Muscle of arm (tissue), 12 donors: ENCODE data around the gene PXT1. TPM values are rescaled to one million over a fixed set of nuclear protein-coding genes. Genes with fewer than 3 reads are reported as not detected.
A peak's percentile ranks its signal among the peaks of the same experiment; 100 is the strongest.
"Not testable (repeated sequence)": the region's sequence is repeated elsewhere in the genome, so short reads cannot be mapped to it uniquely, and the experiment has no call there.

ENCODE experiments used
- DNase-seq: peaks from one replicate; pipeline ENCODE4 v3.0.0-alpha.2; 2013
- polyA plus RNA-seq, 12 donors: library from polyadenylated mRNA; unstranded; fragments of 120-200 nt; gene quantifications; one replicate each; pipeline ENCODE4 v1.2.1, GENCODE V29; 2013; ENCODE audit not compliant: insufficient read length in 12 of 12

The PXT1 gene
- polyA plus RNA-seq, 12 donors, result 0.11 to 0.29 (median 0.18) TPM; not detected in 4

DNA sequence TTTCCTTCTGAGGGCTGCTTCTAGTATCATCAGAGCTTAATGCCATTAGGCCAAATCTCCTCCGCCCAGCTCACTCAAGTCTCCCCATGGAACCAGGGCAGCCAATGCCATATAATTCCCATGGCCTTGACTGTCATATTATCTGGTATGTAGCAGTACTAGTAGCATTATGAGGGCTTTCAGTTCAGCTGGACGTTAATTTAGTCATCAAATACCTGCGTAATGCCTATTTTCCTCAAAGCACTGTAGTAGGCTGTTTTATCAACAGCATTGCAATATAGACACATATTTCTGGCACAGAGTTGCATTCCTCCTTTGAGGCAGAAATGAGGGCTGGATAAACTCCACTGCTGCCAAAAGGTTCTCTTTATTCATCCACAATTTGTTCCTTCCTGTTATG lies 1.8 kb upstream of the PXT1 start:
- no peak for DNase-seq

DNA sequence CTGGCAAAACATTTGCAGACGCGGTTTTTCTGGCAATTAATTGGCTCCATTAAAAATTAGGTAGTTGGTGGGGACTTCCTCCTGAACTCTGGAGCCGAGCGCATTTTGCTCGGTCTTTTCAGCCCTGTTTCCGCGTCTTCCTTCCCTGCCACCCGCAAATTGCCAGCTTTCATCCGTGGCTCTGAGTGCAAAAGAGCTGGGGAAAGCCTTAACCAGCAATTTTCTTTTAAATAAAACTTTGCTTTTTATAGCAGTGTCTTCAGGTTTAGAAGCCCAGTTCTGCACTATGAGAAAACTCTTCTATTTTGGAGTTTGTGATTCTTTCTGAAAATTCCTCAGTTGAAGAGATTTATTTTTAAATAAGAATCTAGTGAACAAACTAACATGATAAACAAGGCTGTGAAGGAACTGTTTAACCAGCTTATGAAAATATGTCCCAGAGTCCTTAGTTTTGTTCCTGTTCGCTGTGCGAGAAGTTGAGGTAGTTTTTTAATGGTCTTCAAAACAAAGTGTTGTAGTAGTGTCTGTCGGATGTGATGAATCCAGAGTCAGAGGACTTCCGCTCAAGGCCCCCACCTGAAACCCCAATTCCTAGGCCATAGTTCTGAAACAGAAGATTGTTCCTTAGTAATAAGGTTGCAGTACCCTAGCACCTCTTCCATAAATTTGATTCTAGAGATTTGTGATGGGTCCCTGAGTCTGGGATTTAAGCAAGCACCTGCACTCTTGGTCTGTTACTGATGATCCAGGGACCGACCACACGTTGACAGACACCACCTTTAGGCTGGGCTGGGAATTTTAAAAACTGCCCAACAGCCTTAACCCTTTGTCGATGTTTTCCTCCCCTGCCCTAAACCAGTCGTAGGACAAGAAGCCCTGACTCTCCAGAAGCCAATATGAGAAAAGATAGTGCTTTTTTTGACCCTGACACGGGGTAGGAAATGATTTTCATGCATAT lies 1.1 kb upstream of the PXT1 start:
- DNase-seq, result no peak

DNA sequence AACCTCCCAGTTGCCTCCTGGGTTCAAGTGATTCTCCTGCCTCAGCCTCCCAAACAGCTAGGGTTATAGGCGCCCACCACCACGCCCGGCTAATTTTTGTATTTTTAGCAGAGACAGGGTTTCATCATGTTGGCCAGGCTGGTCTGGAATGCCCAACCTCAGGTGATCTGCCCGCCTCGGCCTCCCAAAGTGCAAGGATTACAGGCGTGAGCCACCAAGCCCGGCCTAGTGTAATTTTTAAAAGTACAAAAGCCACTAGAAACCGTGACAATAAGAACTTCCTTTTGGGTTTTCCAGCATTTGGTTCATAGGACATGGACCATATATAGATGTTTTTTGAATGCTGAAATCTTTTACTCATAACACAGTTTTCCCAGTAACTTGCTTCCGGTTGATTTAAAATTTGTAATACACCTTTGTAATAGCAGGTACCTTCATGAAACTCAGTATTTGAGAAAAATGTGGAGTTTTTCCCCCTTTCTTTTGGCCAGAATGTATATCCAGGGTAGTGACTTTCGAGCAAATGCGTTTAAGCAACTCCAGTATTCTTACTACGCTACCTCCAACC lies 467 bp downstream of the PXT1 start:
- DNase-seq, result no peak

DNA sequence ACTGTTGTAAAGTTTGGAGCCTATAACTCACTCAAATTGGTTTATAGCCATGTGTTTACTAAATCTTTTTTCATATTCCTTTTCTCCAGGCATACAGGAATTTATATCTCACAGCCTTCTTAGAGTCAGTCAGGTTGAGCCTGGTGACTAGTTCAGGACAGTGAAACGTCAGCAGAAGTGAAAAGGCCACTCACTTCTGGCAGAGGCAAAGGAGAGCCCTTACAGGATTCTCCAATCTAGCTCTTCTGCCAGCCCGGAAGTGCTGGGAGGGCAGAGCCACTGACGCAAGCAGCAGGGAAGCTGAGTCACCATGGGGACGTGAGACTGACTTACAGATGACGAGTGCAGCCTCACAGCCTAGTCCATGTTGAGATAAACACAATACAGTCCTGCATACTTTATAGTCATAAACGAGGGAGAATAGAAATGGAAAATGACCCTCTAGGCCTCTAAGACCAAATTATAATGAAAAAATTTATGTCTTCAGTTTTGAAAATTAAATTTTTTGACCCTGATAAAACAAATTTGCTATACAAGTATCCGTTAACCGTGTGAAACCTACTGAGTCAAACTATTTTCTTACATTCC lies 1.3 kb downstream of the PXT1 start:
- peak; percentile 82 for DNase-seq

DNA sequence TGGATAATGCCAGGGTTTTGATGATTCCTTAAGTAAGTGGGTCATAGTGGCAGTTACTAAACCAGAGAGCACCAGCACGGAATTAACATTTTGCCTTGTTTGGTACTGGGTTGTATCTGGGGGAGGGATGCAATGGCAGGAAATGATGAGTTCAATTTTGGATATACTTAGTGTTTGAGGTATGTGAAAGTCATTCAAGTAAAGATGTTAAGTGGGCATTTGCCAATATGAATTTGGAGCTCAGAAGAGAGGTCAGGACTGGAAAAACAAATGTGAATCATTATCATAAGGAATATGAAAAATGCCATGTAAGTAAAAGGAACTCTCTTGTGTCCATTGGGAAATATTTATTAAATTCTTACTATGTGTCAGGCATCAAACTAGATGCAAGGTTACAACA lies 6.2 kb downstream of the PXT1 start:
- DNase-seq, result no peak

DNA sequence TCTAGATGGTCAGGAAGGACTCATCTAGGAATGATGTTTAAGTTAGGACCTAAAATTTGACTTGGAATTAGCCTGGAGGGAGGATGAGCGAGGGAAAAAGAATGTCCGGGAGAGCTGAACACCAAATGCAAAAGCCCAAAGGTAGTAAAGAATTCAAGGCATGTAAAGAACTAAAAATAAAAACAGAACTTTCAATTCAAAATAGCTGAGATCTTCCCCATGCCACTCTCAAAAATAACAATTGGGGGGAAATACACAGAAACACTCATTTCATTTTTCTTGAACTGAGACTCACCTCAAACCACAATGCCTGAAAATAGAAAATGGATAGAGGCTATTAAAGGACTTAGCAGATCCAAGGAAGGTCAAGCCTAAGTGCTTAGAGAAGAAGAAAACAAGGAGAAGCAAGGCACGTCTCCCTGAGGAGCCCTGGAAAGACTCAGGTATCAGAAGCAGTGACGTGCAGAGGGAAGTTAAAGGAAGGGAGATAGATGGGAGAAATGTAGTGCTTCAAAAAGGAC lies 10.4 kb downstream of the PXT1 start:
- DNase-seq, result no peak

DNA sequence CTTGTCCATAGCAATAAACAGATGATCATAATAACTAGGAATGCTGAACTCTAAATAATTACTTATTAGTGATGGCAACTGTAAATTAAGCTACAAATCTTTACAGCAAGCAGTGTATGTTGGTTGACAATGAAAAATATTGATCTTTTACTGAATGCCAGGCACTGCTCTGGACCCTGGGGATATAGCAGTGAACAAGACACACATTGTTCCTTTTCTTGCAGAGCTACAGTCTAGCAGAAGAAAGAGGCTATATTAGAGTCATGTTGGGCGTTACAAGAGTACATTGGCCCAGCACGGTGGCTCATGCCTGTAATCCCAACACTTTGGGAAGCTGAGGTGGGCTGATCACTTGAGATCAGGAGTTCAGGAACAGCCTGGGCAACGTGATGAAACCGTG lies 11.5 kb downstream of the PXT1 start:
- DNase-seq, result no peak

DNA sequence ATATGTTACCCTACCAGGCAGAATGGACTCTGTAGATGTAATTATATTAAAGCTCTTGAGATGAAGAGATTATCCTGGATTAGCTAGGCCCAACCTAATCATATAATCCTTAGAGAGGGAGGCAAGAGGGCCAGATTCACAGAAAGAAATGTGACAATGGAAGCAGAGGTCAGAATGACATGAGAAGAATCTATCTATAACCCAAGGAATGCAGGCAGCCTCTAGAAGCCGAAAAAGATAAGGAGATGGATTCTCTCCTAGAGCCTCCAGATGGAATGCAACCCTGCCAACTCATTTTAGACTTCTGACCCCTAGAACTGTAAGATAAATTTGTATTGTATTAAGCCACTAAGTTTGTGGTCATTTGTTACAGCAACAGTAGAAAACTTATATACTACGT lies 12.3 kb downstream of the PXT1 start:
- DNase-seq, result no peak

DNA sequence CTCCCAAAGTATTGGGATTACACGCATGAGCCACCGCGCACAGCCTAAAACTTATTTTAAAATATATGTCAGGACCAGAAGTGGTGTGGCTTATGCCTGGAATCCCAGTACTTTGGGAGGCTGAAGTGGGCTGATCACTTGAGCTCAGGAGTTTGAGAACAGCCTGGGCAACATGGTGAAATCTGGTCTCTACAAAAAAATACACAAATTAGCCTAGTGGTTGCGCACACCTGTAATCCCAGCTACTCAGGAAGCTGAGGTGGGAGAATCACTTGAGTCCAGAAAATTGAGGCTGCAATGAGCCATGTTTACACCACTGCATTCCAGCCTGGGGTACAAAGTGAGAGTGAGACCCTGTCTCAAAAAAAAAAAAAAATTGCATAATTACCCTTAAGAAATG lies 13.7 kb downstream of the PXT1 start:
- DNase-seq, result no peak

DNA sequence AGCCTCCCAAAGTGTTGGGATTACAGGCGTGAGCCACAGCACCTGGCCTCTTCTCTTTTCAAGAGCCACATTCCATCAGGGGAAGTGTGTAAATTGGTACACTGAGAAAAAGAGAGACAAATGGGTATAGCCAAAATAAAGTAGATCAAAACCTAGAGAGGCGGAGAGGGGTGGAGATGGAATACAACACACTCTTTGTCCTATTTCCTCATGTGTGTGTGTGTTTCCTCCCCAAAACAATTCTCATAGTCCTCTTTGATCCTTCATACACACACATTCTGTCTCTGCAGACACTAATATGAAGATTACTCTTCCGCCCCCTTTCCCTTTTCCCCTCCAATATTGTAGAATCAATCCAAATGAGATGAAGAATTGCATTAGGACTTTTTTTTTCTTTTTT lies 16.0 kb downstream of the PXT1 start:
- no peak for DNase-seq

DNA sequence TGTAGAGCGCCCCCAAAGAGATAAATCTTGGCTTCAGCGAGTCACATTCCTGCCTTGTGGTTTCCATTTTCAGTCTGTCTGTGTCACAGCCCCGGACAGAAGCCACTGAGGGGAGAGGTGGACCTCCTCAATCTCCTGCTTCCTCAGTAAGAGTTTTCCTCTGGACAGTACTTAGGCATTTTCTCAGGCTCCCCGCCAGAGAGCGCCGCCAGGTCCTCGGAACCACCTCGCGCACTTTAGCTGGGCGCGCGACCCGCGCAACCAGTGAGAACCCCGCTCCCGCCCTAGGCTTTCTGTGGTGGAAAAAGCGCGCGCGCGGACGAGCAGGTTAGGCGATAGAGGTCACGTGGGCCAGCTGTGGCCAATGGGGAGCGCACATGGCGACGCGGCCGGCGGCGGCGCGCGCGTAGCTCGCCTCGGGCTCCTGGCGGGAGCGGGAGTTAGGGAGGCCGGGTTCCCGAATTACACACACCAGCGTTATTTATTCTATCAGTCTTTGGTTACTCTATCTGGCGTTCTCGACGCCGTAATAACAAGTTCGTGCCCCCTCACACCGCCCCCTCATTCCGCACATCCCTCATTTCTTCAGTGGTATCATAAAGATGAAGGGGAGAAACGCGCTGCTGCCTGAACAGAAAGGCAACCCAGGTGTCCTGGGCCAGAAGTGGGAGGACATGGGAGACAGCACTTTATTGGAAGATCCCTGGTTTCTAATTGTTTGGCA lies 19.4 kb downstream of the PXT1 start:
- peak; percentile 97 for DNase-seq

DNA sequence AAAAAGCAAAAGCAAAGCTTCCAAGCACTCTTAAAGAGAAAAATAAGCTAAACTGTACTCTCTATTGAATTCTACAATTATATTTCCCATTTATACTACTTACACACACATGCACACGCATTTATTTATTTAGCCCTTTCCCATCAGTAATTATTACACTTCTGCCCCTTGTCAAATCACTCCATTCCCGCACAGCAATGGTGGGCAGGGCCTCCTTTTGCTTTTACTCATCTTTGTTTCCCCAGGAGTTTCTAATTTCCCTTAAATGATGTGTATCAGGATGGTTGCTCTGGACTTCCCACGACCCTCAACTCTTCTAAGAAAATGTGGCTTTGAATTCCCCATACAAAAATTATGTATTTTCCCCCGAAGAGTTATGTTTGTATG lies 19.9 kb downstream of the PXT1 start:
- DNase-seq, result no peak

DNA sequence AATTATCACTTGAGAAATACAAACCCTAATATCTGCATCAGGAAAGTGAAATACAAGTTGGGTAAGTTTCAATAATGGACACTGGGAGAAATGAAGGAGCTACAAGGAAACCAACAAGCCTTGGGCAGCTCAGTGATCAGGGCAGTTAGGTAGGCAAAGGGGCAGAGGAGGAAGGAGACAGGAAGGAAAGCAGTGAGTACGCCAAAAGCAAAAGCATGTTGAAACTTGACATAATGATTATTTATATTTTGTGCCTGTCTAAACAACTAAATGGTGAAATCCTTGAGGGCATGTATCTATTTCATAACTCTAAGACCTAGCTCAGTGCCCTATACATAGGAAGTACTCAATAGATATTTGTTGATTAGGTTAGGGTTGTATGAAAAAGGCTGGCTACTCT lies 23.3 kb downstream of the PXT1 start:
- DNase-seq, result no peak

DNA sequence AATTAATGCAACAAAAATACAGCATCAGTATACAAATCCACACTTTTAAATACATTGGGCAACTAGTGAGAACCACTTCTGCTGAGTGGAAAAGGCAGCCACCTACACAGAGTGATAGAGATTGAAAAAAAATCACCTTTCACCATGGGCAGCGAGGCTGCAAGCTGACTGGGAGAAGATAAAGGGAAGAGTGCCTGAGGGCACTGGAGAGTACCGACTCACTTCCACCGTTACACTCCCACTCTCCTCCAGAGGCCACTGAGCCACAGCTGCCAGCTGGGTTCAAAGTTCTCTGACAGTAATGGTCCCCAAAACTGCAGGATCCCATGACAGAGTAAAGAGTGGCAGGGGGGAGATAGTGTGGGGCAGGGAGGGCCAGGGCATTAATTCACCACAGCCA lies 24.1 kb downstream of the PXT1 start:
- no peak for DNase-seq

DNA sequence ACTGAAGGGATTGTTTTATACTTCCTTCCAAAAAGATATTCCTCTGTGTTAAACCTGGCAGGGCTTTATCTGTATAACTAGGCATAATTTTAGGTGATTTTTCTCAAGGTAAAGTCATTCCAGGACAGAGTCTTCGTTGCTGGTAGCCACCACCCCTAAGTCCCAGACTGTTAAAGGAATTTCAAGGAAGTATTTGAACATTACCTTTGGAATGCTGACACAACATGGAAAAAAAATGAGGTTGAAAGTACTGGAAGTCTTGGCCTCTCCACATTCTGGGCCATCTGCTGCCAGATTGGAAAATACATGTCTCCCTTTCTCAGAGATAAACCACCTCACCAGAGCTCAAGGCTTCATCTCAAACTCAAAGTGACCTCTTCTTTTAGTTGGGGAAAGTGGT lies 28.2 kb downstream of the PXT1 start:
- DNase-seq, result no peak

DNA sequence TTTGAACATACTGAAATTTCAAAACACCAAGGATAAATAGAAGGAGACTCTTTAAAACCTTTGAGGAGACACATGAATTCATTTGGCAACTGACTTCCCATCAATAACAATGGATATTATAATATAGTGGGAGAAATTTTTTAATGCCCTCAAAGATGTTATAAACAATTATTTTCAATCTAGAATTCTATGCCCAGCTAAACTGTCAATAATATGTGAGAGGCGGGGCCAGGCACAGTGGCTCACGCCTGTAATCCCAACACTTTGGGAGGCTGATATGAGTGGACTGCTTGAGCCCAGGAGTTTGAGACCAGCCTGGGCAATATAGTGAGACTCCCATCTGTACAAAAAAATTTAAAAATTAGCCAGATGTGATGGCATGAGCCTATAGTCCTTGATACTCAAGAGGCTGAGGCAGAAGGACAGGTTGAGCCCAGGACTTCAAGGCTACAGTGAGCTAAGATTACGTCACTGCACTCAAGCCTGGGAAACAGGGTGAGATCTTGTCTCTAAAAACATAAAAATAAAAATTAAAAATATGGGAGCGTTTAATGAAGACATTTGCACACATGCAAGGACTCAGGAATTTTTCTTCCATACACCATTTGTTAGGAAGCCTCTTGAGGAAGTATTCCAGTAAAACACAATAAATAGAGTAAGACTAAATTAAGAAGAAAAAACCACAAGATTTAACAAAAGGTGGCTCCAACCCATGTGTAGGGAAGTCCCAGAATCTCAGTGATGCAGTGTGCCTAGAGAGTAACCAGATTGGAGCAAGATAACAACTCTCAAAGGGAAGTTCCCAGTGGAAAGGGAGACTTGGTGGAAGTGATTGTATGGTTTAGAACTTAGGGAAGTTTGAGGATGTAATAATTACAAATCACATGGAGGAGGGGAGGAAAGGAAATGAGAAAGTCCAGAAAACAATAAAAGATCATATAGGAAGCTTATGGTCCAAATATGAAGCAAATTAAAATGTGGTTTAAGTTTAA lies 28.9 kb downstream of the PXT1 start:
- DNase-seq, result no peak

DNA sequence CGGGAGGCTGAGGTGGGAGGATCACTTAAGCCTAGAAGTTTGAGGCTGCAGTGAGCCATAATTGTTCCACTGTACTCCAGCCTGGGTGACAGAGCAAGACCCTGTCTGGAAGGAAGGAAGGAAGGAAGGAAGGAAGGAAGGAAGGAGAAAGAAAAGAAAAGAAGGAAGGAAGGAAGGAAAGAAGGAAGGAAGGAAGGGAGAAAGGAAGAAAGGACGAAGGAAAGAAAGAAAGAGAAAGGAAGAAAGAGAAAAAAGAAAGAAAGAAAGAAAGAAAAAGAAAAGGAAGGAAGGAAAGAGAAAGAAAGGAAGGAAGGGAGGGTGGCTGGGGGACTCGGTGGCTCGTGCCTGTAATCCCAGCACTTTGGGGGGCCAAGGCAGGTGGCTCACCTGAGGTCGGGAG lies 32.9 kb downstream of the PXT1 start:
- DNase-seq, result not testable (repeated sequence)

DNA sequence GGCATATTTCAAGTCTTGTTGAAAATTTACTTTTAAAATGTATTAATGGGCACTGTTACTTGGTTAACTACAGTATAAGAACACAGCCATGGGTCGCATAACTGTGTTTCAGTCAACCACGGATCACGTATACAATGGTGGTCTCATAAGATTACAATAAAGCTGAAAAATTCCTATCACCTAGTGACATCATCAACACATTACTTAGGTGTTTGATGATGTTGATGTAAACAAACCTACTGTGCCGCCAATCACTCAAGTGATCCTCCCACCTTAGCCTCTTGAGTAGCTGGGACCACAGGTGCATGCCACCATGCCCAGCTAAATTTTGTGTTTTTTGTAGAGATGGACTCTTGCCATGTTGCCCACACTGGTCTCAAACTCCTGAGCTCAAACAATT lies 38.5 kb downstream of the PXT1 start:
- DNase-seq, result no peak

DNA sequence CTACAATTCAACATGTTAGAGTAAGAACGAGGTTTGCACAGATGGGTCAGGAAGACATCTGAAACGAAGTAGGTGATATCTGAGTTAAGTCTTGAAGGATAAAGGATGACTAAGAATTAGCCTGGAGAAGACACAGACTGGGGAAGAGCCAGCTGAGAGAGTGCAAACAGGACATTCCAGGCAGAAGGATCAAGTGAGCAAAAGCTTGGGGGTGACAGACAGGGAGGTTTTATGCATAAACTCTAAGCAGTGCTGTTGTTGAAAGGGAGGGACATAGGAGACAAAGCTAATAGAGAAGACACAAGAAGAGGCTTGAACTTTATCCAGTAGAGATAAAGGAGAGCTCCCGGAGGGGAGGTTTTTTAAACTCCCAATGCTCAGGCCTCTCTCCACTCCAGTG lies 40.2 kb downstream of the PXT1 start:
- DNase-seq, result no peak

DNA sequence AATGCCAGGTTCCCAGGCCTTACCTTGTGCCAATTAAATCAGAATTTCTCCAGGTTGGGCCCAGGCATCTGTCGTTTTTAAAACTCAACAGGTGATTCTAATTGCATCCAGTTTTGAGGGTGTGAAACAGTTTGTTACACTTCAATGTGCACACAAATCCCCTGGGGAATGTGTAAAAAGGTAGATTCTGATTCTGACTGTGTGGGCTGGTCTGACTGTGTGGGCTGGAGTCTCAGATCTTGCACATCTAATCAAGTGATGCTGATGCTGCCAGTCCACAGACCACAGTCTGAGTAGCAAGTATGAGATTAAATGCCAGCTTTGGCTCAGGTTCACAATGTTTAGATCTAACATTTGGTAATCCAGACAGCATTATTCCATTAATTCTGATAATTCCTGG lies 42.7 kb downstream of the PXT1 start:
- DNase-seq, result no peak

DNA sequence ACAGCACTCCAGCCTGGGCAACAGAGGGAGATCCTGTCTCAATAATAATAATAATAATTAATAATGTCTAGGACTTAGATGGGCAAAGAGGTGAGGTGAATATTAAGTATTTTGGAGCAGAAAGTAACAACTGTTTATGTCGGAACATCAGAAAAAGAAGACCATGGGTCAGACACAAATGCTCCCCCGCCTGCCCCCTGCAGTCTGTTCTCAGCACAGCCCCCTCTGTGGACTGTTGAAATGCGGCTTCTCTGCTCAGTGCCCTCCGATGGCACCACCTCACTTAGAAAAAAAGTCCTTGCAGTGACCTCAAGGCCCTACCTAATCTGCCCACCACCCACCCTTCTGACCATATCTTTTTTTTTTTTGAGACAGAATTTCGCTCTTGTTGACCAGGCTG lies 50.0 kb downstream of the PXT1 start:
- DNase-seq, result no peak
